H1 (cell line): ENCODE measurements around the gene SIX5. TPM values are rescaled to one million over a fixed set of nuclear protein-coding genes. Genes with fewer than 3 reads are reported as not detected.

Experiments
- KDM1A ChIP-seq: fragments of 200-600, 300-600 bp; sonication (generic); IDR thresholded peaks from 2 replicates; pipeline ENCODE4 v1.7.1; 2016; ENCODE audit warnings: mild to moderate bottlenecking, low read length, borderline replicate concordance
- SAP30 ChIP-seq: fragments of 300-600 bp; sonication (generic); IDR thresholded peaks from 2 replicates; pipeline ENCODE4 v1.7.1; 2012; ENCODE audit warnings: low read length, moderate library complexity, mild to moderate bottlenecking, inconsistent platforms; ENCODE audit not compliant: insufficient read depth, insufficient replicate concordance
- SRF ChIP-seq: IDR thresholded peaks from 2 replicates; pipeline ENCODE4 v1.6.1; 2011; ENCODE audit warnings: mild to moderate bottlenecking, low read depth, low read length, moderate library complexity
- TAF1 ChIP-seq: IDR thresholded peaks from 2 replicates; pipeline ENCODE4 v1.6.1; 2011; ENCODE audit warnings: mild to moderate bottlenecking, low read depth, low read length
- polyA plus RNA-seq, 7 experiments: library from polyadenylated mRNA; depleted of rRNA in 3 of 7; stranded (reverse) in 5 of 7; unstranded in 2 of 7; fragments of >200 nt in 5 of 7; fragments of 200-250 nt in 2 of 7; gene quantifications; 1 replicate in 5 of 7; 2 replicates in 1 of 7; 4 replicates in 1 of 7; pipeline versions ENCODE4 v1.2.1 to v1.2.3, GENCODE V29; 2011 to 2013; ENCODE audit warnings: missing spikeins in 2 of 7, mixed read lengths in 2 of 7
- total RNA-seq: library from RNA; stranded (reverse); fragmentation: NEBNext Ultra II Directional; extraction: Animal tissue kit (Norgen Biotek cat#: 25700); gene quantifications from 2 replicates; pipeline ENCODE4 v1.2.1, GENCODE V29; 2021

The SIX5 gene
- total and polyA plus RNA-seq, 2 of the 8 experiments (the other 6 are each of a cell fraction or from before 2014, with no cell fraction given) = 20.9 to 24.2 TPM

DNA sequence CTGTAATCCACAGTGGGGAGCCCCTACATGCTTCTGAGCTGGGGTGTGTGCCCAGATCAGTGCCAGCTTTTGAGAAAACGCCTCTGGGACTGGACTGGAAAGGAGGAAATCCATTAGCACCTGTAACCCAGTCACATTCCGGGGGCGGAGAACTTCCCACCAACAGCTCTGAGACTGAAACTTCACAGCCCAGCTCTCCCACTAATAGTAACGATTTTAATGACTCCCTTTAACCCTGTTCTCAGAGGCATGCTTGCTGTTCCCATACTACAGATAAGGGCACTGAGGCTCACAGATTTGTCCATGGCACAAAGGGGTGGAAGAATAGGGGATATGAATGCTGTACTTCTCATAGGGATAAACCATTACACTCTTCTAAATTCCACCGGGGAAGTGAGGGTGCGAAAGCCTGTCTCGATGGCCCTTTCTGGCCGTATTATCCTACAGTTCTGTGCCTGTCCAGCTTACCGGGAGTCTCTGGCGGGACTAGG is 39.2 kb downstream of the SIX5 start (continued):
- TF ChIP-seq SRF (no peak), SAP30 (no peak), TAF1 (peak; percentile 22; the same call in 1 of the 2 replicates), KDM1A (peak; percentile 45; the same call in 1 of the 2 replicates)
